Renal cortex interstitium (tissue), 15 donors: ENCODE measurements around the gene IFIT5. TPM values are rescaled to one million over a fixed set of nuclear protein-coding genes. Genes with fewer than 3 reads are reported as not detected.

Experiments used
- DNase-seq, 11 donors: peaks; one replicate each; pipeline ENCODE4 v3.0.0-alpha.2; 2013; ENCODE audit warnings: low read depth in 9 of 11, low spot score in 4 of 11; ENCODE audit errors: extremely low read depth in 1 of 11
- long read RNA-seq, 16 experiments: transcript quantifications; one replicate each; lab custom pipeline, GENCODE V29; 2026
- polyA plus RNA-seq, 3 donors: library from polyadenylated mRNA; unstranded; fragments of 120-200 nt; gene quantifications; one replicate each; pipeline ENCODE4 v1.2.1, GENCODE V29; 2013; ENCODE audit not compliant: insufficient read length in 3 of 3

The IFIT5 gene, protein sequence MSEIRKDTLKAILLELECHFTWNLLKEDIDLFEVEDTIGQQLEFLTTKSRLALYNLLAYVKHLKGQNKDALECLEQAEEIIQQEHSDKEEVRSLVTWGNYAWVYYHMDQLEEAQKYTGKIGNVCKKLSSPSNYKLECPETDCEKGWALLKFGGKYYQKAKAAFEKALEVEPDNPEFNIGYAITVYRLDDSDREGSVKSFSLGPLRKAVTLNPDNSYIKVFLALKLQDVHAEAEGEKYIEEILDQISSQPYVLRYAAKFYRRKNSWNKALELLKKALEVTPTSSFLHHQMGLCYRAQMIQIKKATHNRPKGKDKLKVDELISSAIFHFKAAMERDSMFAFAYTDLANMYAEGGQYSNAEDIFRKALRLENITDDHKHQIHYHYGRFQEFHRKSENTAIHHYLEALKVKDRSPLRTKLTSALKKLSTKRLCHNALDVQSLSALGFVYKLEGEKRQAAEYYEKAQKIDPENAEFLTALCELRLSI
- 10 to 100 TPM; 14.6 to 21.0 (median 17.7) TPM for polyA plus RNA-seq
- long read RNA-seq, donor 1, full-length matches to known transcripts: 4 of 4 reads
- long read RNA-seq, donor 1, partial matches to known transcripts: 0 of 4 reads
- long read RNA-seq, donor 1, other reads (novel, unspliced or antisense): 0 of 4 reads
- long read RNA-seq, donor 2, full-length matches to known transcripts: 3 of 3 reads
- long read RNA-seq, donor 2, partial matches to known transcripts: 0 of 3 reads
- long read RNA-seq, donor 2, other reads (novel, unspliced or antisense): 0 of 3 reads
- long read RNA-seq, donor 3, full-length matches to known transcripts: 8 of 8 reads
- long read RNA-seq, donor 3, partial matches to known transcripts: 0 of 8 reads
- long read RNA-seq, donor 3, other reads (novel, unspliced or antisense): 0 of 8 reads
- long read RNA-seq, donor 4, full-length matches to known transcripts: 9 of 9 reads
- long read RNA-seq, donor 4, partial matches to known transcripts: 0 of 9 reads
- long read RNA-seq, donor 4, other reads (novel, unspliced or antisense): 0 of 9 reads
- long read RNA-seq, donor 5: 0 reads
- long read RNA-seq, donor 6, full-length matches to known transcripts: 10 of 10 reads
- long read RNA-seq, donor 6, partial matches to known transcripts: 0 of 10 reads
- long read RNA-seq, donor 6, other reads (novel, unspliced or antisense): 0 of 10 reads
- long read RNA-seq, donor 7, full-length matches to known transcripts: 10 of 10 reads
- long read RNA-seq, donor 7, partial matches to known transcripts: 0 of 10 reads
- long read RNA-seq, donor 7, other reads (novel, unspliced or antisense): 0 of 10 reads
- long read RNA-seq, donor 8, full-length matches to known transcripts: 11 of 11 reads
- long read RNA-seq, donor 8, partial matches to known transcripts: 0 of 11 reads
- long read RNA-seq, donor 8, other reads (novel, unspliced or antisense): 0 of 11 reads
- long read RNA-seq, donor 9, full-length matches to known transcripts: 8 of 8 reads
- long read RNA-seq, donor 9, partial matches to known transcripts: 0 of 8 reads
- long read RNA-seq, donor 9, other reads (novel, unspliced or antisense): 0 of 8 reads
- long read RNA-seq, donor 10, full-length matches to known transcripts: 3 of 3 reads
- long read RNA-seq, donor 10, partial matches to known transcripts: 0 of 3 reads
- long read RNA-seq, donor 10, other reads (novel, unspliced or antisense): 0 of 3 reads
- long read RNA-seq, donor 11, full-length matches to known transcripts: 7 of 7 reads
- long read RNA-seq, donor 11, partial matches to known transcripts: 0 of 7 reads
- long read RNA-seq, donor 11, other reads (novel, unspliced or antisense): 0 of 7 reads
- long read RNA-seq, donor 12, full-length matches to known transcripts: 2 of 2 reads
- long read RNA-seq, donor 12, partial matches to known transcripts: 0 of 2 reads
- long read RNA-seq, donor 12, other reads (novel, unspliced or antisense): 0 of 2 reads
- long read RNA-seq, donor 13: 0 reads
- long read RNA-seq, donor 14, full-length matches to known transcripts: 7 of 7 reads
- long read RNA-seq, donor 14, partial matches to known transcripts: 0 of 7 reads
- long read RNA-seq, donor 14, other reads (novel, unspliced or antisense): 0 of 7 reads
- long read RNA-seq, donor 15, full-length matches to known transcripts: 4 of 4 reads
- long read RNA-seq, donor 15, partial matches to known transcripts: 0 of 4 reads
- long read RNA-seq, donor 15, other reads (novel, unspliced or antisense): 0 of 4 reads
- long read RNA-seq, donor 16, full-length matches to known transcripts: 22 of 27 reads
- long read RNA-seq, donor 16, partial matches to known transcripts: 5 of 27 reads
- long read RNA-seq, donor 16, other reads (novel, unspliced or antisense): 0 of 27 reads

DNA sequence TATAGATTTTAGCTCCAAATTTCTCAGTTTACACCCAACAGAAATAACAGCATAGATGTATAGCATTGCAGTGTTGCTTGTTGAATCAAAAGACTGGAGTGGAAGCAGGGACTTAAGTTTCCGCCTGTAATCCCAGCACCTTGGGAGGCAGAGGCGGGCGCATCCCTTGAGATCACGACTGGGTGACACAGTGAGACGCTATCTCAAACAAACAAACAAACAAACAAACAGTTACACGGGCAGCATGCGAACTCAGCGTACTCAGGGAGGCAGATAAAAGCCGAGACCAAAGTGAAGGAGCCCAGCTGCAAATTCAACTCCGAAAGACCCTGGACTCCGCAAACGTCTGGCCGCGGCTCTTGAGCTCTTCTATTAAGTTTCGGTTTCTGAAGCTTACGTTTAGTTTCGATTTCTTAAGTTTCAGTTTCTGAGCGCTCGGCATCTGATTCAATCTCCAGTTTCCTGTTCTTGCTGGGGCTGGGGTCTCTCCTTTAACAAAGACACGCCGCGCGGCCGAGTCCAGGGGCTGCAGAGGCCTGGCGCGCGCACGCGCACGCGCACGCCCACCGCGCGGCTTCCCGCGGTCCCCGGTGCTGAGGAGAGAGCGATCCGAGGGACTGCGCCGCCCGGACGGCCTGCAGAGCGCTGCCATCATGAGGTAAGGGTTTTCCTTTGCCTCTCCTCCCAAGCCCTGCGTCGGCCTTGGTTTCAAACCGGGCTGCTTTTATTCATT is at the start of gene IFIT5:
Gene IFIT5, plus strand, starts transcription at position 423 of the 733 bp plus-strand sequence. Its CDS starts 231 bp downstream, at position 654.
- DNase-seq: peak; percentile 69 to 84 (median 81)

DNA sequence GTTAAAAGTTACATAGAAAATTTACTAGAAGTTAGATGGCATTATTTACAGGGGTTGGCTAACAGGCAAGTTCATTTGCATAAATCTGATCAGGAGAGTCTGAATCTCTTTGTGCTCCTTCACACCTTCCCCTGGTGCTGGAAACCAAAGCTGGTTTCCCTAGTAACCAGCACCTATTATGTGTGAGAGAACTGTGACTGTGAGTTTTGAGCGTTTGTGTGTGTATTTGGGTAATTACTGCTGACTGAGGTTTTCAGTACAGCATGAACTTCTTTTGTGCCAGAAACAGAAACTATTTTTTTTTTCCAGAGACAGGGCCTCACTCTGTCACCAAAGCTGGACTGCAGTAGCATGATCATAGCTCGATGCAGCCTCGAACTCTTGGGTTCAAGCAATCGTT is 46.8 kb upstream of the IFIT5 start:
- no peak for DNase-seq

DNA sequence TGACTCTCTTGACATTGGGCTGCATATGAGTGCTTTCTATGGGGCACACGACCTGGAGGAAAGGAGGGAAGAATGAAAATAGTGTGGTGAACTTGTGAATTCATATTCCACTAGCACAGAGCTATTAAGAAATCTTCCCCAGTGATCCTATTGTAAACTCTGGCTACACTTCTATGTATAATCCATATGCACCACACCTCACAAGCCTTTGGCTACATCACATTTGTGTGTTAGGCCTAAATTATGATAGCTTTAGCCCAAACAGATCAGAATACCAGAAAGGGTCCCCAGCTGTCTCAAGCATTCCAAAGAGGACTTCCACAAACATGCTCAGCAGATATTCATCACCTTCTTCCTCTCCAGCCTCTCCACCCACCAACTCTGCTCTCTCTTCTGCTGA is 46.2 kb upstream of the IFIT5 start:
- DNase-seq: no peak

DNA sequence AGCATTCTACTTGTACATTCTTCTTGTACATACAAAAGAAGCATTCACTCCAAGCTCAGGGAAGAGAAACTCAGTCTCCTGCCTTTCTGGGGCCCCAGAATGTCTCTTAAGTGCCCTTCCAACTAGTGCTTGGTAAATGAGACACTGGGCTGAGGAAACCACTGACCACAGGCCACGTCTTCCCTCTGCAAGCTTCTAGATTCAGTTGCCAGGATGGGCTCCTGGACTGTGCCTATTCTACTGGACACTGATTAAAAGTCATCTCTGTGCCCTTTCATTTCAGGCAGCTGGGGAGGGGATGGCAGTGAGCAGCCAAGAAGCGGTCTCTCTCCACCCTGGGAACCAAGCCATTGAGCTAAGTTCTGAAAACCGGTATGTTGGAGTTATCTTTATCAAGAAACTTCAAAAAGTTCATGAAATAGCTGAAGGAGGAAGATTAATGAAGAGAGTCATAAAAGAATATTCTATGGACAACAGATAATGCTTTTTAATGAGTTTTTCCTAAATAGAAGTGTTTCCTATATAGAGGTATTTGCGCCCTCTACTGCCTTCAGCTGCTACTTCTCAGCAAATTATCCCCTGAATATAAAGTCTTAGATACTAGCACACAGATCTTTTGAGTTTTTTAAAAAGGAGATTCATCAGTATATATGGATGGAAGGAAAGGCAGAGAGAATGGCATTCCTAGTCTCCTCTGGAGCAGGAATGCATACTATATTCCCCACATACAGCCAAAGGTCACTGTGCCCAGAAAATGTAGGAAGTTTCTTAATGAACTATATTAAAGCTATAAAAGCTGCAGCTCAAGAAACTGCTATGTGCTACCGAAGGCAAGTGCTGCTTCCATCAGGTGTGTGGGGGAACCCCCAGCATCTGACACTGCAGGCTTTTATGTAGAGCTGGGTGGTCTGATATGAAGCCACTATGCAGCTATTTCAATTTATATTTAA is 44.9 kb upstream of the IFIT5 start:
- DNase-seq: no peak

DNA sequence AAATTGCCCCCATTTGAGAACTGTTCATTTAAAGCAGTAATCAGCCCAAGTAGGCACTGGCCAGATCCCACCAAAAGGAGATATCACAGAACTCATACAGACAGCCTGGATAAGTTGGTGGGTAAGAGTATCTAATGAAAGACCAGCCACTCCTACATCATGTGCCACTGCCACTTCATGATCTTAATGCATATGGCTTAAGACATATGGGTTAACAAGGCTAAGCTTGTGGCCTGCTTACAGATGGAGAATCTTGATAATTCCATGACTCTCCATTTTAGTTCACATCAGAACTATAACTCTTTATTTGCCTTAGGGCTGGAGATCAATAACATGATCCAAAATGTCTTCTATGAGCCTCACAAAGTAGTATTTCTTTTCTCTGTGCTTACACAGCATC is 43.3 kb upstream of the IFIT5 start:
- DNase-seq: no peak

DNA sequence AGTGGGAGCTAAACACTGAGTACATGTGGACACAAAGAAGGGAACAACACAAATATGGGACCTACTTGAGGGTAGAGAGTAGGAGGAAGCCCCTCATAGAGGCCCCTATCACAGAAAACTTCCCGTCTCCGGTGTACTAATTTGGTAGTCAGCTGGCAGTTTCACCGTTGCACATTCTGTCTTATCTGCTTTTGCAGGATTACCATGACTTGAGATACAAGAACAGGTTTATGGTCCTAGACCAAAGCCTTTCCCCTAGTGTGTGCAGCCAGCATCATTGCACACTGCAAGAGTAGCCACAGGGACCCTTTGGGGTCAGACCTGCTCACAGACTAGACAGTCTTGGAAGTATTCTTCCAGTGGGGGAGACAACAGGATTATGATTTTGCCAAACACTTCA is 42.4 kb upstream of the IFIT5 start:
- DNase-seq: no peak

DNA sequence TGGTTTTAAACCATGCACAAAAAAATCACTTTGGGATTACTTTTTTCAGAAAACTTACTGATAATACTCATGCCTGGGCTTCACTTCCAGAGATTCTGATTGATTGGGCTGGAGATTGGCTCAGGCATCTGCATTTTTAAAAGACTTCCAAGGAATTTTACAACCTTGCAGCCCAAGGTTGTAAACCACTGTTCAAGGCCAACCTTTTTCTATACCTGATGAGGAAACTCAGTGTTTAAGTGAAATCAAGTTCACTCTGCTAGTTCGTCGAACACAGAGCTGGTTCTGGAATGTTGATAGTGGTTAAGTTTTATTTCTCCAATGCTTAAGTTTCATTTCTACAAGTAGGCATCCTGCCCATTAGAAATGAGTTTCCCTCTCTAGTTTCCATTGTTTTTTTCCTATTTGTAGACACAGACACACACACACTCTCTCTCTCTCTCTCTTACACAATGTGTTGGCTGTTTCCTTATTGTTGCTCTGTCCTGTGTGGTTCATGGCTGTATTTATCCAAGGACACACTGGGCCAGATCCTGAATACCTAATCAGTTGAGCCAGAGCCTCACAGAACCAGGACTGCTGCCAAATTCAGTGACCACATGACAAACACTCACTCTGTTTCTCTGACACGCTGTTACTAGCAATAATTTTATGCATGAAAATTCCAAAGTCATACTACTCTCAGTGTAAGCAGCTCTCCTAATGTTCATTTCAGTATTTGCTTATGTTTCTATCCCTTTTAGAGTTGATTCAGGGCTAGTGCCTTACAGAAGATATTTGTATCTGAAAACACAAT is 40.3 kb upstream of the IFIT5 start:
- peak in 2 of 11 donors; percentile 33 to 42 for DNase-seq

DNA sequence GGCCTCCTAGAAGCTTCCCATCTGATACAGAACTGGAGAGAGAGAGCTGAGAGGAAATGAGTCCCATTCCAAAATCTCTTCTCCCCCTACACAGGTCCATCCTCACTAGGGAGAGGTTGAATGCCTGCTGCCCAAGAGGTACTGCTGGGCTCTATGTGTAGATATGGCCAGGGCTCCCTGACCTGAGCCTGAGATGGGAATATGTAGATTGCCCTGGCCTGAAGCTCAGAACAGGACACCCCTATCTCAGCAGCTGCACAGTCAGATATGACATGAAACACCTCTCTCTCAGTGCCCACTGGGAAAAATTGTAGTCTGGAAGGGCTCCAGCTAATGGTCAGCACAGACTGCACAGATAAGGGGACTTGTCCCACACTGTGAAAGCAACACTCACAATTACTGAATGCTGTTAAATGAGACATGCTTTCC is 39.6 kb upstream of the IFIT5 start:
- no peak for DNase-seq

DNA sequence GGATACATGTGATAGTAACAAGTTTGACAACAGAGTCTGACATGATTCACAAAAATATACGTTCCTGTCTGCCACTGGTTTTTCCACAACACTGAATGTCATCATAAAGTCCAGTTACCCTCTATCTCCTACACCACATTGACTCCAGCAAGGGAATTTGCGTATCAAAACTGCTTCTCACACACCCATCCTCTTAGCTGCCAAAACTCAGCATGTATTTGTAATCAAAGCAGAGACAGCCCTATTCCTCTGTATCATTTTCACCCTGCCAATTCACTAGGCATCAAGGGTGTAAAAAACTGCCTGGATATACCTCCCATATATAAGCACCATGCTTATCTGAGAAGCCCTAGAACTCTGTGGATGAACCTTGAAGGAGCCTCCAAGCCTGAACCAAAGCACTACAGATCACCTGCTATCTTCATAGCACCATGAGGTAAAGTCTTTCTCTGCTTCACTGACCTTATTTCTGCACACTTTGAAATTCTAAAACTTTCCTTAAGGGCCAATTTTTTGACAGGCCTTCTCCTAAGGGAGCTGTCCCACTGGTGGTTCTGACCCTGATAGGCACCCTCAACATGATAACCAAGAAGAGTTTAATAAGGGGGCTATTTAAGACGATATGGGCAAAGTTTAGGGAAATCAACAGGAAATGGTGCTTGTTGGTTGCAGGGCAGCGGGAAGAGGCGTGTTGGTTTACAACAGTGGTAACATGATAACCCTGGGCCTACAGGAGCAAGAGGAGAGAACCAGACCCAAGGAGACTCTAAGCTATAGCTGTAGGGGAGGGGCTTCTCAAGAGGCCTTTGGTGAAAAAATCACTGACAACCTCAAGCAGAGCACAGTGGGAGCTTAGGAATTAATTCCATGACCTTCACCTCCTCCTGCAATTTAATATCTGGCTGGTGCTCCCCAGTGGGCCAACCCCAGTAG is 36.4 kb upstream of the IFIT5 start, which contains the start of gene IFIT1B:
Gene IFIT1B, plus strand, starts transcription at position 352 of the 933 bp plus-strand sequence. Its CDS starts 80 bp downstream, at position 432.
- DNase-seq: no peak

DNA sequence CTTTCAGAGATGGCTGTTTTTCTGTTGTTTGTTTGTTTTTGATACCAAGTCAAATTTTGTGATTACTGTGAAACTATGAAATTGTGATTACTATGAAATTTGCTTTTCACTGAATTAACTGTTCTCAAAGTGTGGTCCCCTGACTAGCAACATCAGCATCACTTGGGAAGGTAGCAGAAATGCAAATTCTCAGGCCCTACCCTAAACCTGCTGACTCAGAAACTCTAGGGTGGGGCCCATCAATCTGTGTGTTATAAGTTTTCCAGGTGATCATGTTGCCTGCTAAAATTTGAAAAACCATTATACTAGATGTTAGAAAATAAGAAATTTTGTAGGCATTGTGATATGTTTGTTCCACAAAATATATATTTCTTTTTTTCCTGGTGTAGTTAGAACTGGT is 35.3 kb upstream of the IFIT5 start:
- DNase-seq: no peak

DNA sequence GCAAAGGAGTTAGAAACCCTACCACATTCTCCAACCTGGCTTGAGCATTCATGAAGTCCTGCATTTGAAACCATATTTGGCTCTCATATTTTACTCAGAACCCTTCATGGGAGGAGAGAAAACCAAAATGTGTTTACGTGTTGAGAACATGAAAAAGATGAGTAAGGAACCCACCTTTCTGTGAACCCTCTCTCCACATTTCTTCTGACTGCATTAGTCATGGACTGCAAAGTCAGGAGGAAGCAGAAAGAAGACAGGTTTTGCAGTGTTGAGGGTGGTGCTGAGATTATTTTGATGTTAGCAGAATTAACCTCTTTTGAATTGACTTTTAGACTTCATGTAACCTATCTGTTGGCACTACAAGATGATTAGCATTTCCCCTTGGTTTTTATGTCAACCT is 31.6 kb upstream of the IFIT5 start:
- DNase-seq: no peak

DNA sequence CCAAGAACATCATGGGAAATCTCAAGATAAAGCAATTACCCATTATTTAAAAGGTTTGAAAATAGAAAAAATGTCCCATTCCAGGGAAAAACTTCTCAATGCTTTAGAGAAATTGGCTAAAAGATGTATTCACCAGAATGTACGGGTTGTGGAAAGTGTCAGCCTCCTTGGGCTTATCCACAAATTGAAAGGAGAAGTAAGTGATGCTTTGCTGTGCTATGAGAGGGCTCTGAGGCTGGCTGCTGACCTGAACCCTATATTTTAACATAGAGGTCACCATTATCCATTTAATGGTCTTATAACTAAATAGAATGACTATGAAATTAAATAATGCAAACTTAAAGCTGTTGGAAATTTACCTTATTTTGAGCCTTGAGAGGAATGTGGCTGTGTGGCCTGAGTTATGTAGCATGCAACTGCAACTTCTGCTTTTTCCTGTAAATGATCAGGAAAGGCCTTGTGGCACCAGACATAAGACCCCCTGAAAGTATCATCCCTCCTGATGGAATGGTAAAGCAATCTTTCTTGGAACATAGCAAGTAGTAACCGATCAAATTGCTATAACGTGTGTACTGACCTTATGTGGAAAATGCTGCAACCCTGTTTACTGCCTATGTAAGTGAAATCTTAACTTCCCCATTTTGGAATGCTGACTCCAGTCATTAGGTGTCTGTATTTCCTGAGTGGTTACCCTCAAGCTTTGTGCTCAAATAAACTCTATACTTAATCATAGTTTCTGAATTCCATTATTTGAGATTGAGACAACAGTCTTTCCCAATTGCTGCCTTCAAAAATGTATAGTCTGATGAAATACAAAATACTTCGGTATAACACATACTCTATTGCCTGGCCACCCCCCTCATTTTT is 29.7 kb upstream of the IFIT5 start:
- no peak for DNase-seq
